Measurements from ENCODE around the gene SAMD4B. TPM values are rescaled to one million over a fixed set of nuclear protein-coding genes. Genes with fewer than 3 reads are reported as not detected.

The SAMD4B gene
- total and polyA plus RNA-seq, 8 donors = 49.9 to 136 (median 66.2) TPM

GRCh38 chr19:39349326-39349725, 7.1 kb downstream of the SAMD4B start:
- Histone ChIP-seq H3K27me3 (no peaks in the 10 kb centered on the region), H3K9me3 (no peaks in the 10 kb centered on the region), H3K27ac (no peak overlapping the region), H3K4me3 (no peak overlapping the region), H3K4me1 (peaks cover 12 to 72% (median 38%) of the 10 kb centered on the region in 4 donors), H3K36me3 (peaks cover 23 to 80% (median 70%) of the 10 kb centered on the region in 4 donors)
- no peak for DNase-seq
- intact Hi-C loops (cut with DNase I; ENCODE audit: low total_unique reads) = no loop called here
- WGBS, 5 donors = 72 to 89% (median 79%) methylated on average over 4 of the region's 4 CpGs
- TF ChIP-seq CTCF (IDR thresholded peaks at IDR 0.05) (no peak), POLR2A (IDR thresholded peaks at IDR 0.05) (no peak), EP300 (IDR thresholded peaks at IDR 0.05) (no peak), POLR2AphosphoS5 (IDR thresholded peaks at IDR 0.05) (no peak)

- Histone ChIP-seq H3K27ac (no peak overlapping the region), H3K9me3 (no peaks in the 10 kb centered on the region), H3K4me1 (peaks cover 12 to 63% (median 30%) of the 10 kb centered on the region in 4 donors), H3K36me3 (peaks cover 31 to 85% (median 78%) of the 10 kb centered on the region in 4 donors), H3K27me3 (no peaks in the 10 kb centered on the region), H3K4me3 (no peak overlapping the region)
- intact Hi-C loops (cut with DNase I; ENCODE audit: low total_unique reads) = no loop called here
- no peak for DNase-seq
- 96 to 99% (median 98%) methylated on average over 3 of the region's 3 CpGs for WGBS, 5 donors
- TF ChIP-seq POLR2AphosphoS5 (IDR thresholded peaks at IDR 0.05) (no peak), CTCF (IDR thresholded peaks at IDR 0.05) (no peak), EP300 (IDR thresholded peaks at IDR 0.05) (no peak), POLR2A (IDR thresholded peaks at IDR 0.05) (no peak)
These were observed 7.9 kb downstream of the SAMD4B start for GRCh38 chr19:39350156-39350555.

GRCh38 chr19:39351537-39352064, 9.4 kb downstream of the SAMD4B start:
- Histone ChIP-seq H3K27me3 (no peaks in the 10 kb centered on the region), H3K9me3 (no peaks in the 10 kb centered on the region), H3K36me3 (peaks cover 45 to 89% (median 87%) of the 10 kb centered on the region in 4 donors), H3K4me1 (peaks cover 3 to 49% (median 19%) of the 10 kb centered on the region in 4 donors), H3K4me3 (no peak overlapping the region), H3K27ac (peak overlapping the region in 2 of 5 donors; percentile 32 to 53)
- TF ChIP-seq POLR2A (IDR thresholded peaks at IDR 0.05) (no peak), CTCF (IDR thresholded peaks at IDR 0.05) (no peak), POLR2AphosphoS5 (IDR thresholded peaks at IDR 0.05) (no peak), EP300 (IDR thresholded peaks at IDR 0.05) (no peak)
- no peak for DNase-seq
- 61 to 71% (median 67%) methylated on average over 4 of the region's 4 CpGs for WGBS, 5 donors
- intact Hi-C loops (cut with DNase I; ENCODE audit: low total_unique reads) = no loop called here

GRCh38 chr19:39352381-39353255, 10.4 kb downstream of the SAMD4B start:
- H3K9me3 ChIP-seq = no peaks in the 10 kb centered on the region
- H3K27me3 ChIP-seq = no peaks in the 10 kb centered on the region
- 73 to 85% (median 77%) methylated on average over 12 of the region's 12 CpGs for WGBS, 5 donors
- H3K4me1 ChIP-seq = peaks cover 0 to 39% (median 11%) of the 10 kb centered on the region in 4 donors
- no peak for TF ChIP-seq EP300 (IDR thresholded peaks at IDR 0.05)
- TF ChIP-seq POLR2AphosphoS5 (IDR thresholded peaks at IDR 0.05) = no peak
- TF ChIP-seq POLR2A (IDR thresholded peaks at IDR 0.05) = no peak
- TF ChIP-seq CTCF (IDR thresholded peaks at IDR 0.05) = no peak
- intact Hi-C loops (cut with DNase I; ENCODE audit: low total_unique reads) = no loop called here
- H3K36me3 ChIP-seq = peaks cover 56 to 98% (median 97%) of the 10 kb centered on the region in 4 donors
- peak overlapping the region in 1 of 5 donors; percentile 3 for H3K27ac ChIP-seq
- DNase-seq = no peak
- no peak overlapping the region for H3K4me3 ChIP-seq

Data from stomach (tissue), 9 donors.